Activated CD4-positive, alpha-beta T cell treated with anti-CD3 and anti-CD28 coated beads, Interleukin-2, amount 50 U/mL, for 1 hour (primary cell): ENCODE measurements around the gene YAP1.
"Not testable (repeated sequence)": the region's sequence is repeated elsewhere in the genome, so short reads cannot be mapped to it uniquely, and the experiment has no call there.

Experiments used
- DNase-seq: peaks from one replicate; pipeline ENCODE4 v3.0.0-alpha.2; 2020

The YAP1 gene

DNA sequence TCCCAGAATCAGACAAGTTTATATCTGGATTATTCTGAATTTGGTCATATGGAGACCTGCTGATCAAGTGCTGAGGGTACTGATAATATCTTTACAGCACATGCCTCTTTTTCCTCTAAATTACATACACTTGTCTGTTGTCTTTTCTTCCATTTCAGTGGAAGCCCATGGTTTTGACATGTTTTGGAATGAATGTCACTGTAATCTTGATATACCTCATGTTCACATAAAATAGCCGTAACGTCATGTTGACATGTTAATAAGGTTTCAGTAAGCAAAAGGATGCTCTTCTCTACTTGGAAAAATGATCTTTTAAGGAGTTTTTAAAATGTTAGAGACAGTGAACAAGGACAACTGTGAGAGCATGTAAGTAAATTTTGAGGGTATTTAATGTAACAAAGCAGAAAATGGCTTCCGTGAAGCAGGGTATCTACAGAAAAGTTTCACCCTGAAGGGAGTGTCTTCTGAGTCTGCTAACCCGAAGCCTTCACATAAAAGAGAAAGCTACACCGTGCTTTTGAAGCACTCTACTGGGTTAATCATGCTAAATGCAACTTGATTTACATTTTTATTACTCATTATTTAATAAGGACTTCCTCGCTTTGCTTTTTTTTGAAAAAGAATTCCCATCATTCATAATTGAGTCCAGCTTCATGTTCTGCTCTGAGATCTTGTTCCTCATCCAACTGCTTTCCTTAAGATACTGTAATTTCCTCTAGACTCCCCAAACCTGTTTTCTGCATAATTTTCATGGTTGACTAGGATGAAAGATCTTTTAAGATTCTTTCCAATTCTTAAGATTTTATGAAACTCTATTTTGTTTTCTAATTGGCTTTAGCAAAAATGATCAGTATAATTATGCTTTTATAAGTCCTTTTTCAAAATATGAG, 56.2 kb downstream of the YAP1 start:
- no peak for DNase-seq

DNA sequence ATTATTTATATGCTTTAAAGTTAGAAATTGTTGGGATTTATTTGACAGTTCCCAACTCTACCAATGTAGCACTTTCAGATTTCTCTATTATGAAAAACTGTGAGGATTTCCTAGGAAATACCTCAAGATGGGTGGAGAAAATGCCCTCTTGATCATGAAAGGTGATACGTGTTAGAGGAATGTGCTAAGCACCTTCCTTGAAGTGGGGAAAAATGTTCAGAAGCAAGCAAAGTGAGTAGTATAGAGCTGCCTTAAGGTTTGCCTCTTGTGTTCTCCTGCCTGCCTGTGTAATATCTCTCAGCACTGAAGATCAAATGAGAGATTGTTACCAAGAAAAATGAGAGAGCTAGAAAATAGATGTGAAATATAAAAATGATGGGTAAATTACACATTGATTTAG, 58.2 kb downstream of the YAP1 start:
- no peak for DNase-seq

DNA sequence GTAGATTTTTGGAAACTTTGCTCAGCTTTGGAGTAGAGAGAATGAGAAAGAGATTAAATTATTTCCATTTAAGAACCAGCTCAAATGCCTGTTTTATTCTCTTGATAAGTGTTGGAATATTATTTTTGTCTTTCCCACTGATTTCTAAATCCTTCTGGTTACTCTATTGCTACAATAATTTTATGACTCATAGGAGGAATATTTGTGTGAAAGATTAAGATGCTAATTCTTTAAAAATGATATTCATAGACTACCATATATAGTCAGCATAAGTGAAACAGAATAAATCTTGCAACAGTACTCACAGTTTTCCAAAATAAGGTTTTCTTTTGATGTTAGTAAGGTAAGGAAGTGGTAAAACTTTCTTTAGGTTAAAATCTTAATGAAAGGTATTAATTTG, 60.9 kb downstream of the YAP1 start:
- no peak for DNase-seq

DNA sequence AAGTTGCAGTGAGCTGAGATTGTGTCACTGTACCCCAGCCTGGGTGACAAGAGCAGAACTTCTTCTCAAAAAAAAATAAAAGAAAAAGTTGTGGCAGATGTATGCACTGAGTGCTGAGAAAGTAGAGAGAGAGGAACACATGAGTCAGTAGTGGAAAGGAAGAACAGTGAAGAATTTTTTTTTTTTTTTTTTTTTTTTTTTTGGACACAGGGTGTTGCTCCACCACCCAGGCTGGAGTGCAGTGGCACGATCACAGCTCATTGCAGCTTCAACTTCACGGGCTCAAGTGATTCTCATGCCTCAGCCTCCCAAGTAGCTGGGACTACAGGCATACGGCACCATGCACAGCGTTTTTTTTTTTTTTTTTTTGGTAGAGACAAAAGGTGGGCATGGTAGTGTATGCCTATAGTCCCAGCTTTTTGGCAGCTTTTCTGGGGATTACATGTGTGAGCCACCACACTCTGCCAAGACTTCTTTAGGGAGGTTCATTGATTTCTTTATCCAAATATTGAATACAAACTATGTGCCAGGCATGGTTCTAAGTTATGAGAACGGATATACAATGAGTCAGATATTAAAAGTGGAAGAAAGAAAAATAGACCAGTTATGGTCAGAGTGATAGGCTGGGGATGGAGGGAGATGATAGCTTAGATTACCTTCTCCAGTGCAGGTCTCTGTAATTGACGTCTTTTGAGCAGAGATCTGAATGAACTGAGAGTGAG, 62.0 kb downstream of the YAP1 start:
- no peak for DNase-seq

DNA sequence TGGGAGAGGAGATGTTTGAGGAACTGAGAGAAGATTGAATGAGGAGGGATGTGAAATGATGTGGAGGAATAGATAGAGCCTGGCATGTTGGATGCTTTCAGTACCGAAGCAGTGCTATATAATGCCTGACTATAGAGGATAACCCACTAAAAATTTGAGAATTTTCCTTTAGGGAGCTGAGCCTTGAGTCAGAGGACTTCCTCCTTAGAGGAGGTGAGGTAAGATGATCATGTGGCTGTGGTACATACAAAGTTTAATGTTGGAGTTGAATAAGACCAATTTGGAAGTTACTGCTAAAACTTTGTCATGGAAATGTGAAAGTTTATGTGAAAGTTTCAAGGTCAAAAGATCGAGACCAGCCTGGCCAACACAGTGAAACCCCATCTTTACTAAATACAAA, 66.9 kb downstream of the YAP1 start:
- DNase-seq, result no peak

DNA sequence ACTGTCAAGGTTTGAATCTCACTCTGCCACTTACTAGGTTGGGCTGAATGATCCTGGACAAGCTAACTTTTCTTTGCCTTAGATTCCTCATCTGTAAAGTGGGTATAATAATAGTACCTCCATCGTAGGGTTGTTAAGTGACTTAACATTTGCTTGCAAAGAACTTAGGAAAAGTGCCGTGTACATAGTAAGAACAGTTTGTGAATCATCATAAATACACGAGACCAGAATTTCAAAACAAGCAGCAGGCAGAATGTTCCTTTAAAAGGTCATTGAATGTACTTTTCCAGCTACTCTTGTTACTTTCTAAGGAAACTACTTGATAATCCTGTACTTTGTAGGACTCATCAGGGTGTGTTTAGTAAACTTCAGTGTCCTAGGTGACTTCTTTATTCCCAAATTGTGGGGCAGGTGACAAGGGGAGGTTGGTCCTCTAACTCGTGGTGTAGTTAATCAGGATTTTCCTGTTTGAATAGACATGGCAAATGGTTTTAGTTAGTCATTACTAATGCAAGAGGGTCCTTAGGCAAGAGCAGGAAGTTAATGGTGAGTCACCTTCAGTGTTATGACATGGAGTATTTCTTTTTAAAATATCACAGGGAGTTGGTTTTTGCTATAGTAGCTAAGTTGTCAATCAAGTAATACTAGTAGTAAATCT, 67.9 kb downstream of the YAP1 start:
- DNase-seq, result no peak

DNA sequence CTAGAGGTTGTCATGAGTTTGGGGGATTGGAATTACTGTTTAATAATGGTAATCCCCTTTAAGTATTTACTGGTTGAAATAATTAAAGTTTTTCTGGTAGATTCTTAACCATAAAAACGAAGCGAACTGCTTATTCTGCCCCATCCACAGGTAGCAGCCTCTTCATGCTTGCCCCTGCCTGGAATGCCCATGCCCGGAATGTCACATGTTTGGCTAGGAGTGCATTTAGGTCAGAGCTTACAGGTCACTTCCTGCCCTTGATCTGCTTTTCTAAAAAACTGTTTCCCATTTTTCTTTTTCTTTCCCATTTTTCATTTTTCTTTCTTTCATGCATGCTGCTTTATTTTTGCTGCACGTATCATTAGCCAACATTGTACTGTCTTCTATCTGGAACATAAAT, 69.1 kb downstream of the YAP1 start:
- no peak for DNase-seq

DNA sequence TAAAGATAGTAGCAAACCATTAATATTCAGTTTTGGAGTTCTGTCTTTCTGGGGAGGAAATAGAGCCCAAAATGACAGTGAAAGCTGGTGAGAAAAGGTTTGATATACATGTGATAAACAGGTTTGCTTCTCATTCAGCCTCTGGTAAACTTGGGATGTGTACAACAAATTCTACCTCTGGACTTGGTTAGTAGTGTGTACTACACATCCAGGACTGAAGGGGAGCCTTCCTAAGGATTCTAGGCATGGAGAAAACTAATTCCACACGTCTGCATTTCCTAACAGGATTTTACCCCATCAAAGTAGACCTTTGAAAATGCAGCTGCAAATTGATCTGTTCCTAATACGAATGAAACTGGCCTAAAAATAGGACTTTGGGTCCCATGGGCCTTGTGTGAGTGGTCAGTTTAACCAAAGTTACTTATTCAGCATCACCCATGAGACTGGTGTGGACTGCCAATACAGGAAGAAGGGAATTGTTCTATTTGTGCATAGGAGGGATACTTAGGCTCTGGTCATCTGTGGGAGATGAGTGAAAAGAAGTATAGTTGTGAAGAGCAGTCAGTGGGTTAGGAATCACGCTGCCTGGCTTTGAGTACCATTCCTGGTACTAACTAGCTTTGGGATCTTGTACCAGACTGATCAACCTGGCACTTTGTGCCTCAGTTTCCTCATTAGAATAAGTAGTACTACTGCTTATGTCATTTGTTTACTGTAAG, 74.2 kb downstream of the YAP1 start:
- no peak for DNase-seq

DNA sequence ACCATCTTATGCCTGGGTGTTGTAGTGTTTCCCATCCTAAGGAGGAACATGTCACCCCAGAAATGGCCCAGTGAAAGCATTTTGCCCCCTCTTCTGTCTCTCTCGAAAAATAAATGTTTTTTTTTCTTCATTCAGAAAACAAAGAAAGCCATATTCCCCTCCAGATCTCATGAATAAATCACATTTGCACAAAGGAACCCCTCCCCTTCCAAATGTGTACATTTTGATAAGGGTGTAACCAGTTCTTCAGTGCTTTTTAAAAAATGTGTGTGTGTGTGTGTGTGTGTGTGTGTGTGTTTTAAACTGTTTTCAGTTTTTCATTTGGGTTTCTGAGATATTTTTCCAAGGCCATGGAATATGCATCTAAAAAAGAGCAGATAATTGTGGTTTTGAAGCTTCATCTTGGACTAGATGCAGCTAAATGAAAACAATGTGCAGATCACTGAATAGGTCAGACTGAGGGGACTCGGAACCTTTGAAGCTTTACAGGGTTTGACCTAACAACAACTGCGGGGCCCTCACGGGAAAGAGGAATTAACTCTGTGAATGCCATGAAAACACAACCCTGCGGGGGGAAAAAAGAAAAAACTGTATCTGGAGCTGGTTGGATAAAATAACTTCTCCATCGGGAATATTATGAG, 76.4 kb downstream of the YAP1 start:
- DNase-seq, result no peak

DNA sequence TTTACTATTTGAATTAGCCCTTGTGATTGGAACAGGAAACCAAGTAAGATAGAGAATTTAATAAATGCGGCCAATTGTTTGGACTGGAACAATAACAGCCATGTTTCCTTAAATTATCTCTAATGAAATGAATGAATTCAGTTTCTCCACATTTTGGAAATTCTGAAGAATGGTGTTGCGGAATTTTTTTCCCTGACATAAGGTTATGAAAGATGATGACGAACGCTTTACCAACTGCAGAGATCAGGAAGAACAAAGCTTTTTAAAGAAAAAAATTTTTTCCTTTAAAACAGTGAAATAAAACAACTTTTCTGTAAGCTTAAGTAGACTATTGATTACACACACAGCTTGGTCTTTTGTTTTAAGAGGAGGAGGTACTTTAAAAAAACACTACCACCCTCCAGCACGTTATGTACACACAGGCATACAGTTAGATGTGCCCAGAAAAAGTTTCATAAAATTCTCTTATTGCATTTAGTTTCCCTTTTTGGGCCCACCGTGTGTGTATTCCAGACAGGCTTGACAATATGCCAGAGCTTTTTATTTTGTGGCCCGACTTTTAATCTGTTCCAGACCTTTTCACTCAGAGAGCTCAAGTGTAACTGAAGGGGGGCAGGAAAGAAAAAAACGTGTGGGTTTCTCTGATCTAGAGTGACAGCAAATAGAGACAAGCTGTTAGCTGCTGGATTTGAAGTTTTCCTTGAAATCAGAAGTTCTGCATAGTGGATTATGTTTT, 77.3 kb downstream of the YAP1 start:
- DNase-seq, result no peak

DNA sequence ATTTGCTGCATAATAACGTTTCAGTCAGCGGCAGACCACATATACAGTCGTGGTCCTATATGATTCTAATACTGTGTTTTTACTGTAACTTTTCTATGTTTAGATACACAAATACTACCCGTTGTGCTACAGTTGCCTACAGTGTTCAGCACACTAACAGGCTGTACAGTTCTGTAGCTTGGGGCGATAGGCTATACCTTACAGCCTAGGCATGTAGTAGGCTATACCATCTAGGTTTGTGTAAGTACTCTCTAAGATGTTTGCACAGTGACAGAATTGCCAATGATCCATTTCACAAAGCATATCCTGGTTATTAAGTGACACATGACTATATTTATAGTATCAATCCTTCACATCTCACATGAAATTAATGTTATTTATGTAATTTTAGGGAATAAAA, 78.2 kb downstream of the YAP1 start:
- DNase-seq, result no peak

DNA sequence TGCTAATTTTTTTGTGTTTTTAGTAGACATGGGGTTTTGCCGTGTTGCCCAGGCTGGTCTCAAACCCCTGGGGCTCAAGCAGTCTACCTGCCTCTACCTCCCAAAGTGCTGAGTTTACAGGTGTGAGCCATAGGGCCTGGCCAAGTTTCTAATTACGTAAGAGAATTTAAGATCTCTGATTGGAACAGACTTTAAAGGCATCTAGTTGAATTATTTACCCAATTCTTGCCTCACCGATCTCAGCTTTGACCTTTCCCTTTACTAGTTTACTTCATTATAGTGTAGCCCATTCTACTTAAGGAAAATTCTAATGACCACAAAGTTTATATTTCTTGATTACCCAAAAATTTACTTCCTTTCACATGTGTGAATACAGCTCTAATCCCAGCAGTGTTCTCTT, 81.6 kb downstream of the YAP1 start:
- DNase-seq, result no peak

DNA sequence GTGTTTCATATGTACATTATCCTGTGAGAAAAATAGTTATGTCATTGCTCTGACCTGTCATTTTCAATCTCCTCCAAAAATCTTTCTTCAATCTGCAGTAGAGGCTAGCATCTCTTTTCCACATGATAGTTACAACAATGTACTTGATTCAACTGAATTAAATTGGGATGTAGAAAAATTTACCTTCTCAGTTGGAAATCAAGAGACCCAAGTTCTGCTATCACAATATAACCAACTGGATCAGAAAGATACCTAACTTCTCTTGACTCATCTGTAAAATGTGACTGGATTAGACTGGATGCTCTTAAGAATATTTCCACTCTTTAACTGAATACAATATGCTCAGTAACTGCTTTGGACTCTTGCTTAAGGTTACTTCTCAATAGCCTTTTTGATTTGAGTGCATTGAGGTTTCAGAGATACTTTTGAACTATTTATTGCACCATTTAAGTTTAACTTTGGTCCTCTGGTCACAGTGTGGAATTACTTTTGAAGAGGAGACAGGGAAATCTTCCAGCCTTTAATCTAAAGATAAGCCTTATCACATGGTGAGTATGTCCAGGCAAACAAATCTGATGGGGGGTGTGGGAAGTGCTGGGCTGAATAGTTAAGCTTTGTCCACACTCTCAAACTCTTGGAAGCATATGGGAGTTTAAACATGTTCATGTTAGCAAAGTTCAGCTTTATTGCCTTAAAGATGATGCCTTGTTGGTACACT, 82.3 kb downstream of the YAP1 start:
- no peak for DNase-seq

DNA sequence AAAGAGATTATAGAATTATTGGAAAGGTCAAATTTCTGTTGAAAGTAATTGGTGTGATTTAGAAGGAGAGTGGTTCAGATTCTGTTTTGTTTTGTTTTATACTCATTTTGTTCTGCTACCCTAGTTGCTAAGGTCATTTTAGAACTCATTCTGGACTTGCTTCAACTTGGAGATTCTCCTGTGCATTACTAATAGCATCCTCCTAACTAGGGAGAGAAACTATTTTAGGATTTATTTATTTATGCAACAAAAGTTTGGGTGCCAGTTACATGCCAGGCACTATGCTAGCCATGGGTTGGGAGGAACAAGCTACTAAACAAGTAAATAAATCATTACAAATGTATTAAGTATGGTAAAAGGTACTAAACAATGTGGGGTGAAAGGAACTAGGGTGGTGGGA, 84.0 kb downstream of the YAP1 start:
- DNase-seq, result no peak

DNA sequence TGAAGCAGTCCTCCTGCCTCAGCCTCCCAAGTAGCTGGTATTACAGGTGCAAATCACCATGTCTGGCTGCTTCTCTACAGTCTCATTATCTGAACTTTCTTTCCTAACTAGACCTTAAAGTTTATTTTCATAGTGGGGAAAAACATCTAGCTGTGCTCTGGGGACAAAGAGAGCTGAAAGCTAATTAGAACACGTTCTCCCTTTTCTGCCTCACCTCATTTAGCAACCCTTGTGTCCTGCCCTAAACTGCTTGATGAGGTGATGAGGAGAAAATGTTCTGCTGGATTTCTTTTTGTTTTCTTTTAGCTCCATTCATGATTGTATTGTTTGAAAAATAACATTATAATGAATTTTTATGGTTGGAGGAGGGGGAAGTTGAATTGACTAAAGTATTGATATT, 84.7 kb downstream of the YAP1 start:
- no peak for DNase-seq

DNA sequence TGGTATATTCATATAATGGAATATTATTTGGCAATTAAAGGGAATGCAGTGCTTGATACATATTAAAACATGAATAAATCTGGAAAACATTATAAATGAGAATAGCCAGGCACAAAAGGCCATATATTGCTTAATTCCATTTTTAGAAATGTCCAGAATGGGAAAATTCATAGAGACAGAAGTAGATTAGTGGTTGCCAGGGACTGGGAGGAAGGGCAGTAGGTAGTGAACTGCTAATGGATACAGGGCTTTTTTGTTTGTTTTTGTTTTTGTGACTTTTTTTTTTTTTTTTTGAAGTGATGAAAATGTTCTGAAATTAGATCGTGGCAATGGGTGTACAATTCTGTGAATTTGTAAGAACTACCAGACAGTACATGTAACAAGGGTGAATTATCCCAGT, 86.1 kb downstream of the YAP1 start:
- DNase-seq, result no peak

DNA sequence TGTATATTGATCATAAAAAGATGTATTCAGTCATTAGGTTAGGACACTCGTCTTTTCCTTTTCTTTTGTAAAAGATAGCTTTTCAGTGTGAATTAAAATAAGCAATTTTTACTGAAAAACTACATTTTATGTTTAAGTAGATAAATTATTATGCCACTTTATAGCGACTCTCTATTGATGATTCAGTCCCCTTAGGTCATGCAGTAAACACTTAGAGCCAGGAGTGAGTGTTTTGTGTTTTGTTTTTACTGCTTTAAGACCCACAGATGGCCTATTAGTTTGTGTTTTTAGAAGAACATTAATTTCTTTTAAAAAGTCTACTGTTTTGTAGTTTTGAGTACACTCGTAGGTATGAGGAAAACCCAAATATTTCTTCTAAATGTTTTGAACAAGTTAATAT, 86.6 kb downstream of the YAP1 start:
- no peak for DNase-seq

DNA sequence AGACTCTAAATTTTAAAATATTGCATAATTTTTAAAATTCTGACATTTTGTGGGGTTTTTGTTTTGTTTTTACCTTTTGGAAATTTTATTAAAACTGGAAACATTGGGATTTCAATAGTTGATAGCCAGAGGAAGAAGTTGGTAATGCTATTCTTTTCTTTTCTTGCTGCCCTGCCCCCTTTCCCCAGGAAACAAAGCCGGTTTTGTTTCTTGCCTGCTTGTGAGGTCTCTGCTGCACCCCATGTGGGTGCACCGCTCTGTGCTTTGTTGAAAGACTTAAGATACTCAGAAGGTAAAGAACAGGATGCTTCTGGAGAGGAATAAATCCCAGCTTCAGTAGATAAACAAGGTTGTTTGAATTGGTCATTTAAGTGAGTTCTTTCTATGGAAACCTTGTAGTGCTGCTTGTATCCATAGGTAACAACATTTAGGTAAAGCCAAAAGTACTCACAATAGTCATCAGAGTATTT, 87.5 kb downstream of the YAP1 start:
- no peak for DNase-seq

DNA sequence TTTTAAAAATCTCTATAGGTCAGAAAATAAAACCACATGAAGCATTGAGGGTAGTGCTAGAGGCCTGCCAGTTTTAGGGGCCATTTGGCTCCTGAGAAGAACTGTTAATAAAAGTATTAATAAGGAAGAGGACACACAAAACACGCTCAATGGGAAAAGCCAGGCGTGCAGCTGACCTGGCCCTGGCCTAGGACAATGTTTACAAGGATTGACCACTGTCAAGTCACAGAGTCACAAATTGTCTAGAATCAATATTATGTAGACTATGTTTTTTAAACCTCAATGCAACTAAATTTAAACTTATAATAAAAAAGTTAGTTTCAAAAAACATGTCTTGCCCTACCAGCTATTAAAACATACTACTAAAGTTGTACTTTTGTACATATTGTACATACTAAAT, 89.4 kb downstream of the YAP1 start:
- no peak for DNase-seq

DNA sequence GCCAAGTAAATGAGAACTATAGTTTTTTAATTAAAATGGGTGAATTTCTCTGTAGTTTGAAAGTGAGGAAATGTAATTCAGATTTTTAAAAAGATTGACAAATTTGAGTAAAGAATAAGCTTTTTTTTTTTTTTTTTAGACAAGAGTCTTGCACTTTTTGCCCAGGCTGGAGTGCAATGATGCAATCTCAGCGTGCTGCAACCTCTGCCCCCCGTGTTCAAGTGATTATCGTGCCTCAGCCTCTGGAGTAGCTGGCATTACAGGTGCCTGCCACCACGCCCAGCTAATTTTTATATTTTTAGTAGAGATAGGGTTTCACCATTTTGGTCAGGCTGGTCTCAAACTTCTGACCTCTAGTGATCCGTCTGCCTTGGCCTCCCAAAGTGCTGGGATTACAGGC, 90.1 kb downstream of the YAP1 start:
- not testable (repeated sequence) for DNase-seq

DNA sequence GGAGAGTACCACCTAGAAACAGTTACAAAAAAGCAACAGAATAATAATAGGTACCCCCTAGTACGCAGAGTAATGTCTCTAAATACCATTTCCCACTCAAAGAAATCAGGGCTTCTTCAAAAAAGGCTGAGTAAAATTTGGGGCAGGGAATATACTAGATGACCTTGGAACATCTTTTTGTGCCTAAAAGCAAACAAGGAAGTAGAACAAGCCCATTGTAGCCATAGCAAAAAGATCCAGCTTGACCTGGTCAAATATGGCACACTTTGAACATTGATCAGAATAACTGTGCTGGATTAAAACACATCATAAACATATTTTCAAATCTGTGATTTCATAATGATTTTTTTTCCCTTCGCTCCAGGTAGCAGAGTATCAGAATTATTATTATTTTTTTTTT, 91.5 kb downstream of the YAP1 start:
- DNase-seq, result no peak
